ENCODE results near the gene ANTXR1.
"Not testable (repeated sequence)": the region's sequence is repeated elsewhere in the genome, so short reads cannot be mapped to it uniquely, and the experiment has no call there.

Gene ANTXR1

DNA sequence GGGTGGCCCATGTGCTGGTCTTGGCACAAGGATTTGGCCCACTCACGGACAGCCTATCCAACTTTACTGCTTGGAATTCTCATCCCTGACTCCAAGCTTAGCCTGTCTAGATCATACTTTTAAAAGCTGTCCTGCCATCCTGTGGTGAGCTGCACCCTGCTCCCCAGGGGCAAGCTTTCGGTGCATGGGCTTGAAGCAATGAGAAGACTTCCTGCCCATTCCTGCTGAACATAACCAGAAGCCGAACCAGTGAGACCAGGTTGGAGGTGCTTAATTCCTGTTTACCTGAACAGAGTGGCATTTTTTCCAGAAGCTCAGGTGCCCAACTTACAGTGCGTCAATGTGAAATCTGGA lies 154.5 kb downstream of the ANTXR1 start:
- DNase-seq = no peak

GRCh38 chr2:69168144-69168813 lies 155.3 kb downstream of the ANTXR1 start:
- no peak for DNase-seq

- peak; percentile 27 for DNase-seq
Observed at GRCh38 chr2:69168950-69169654, 156.1 kb downstream of the ANTXR1 start.

DNA sequence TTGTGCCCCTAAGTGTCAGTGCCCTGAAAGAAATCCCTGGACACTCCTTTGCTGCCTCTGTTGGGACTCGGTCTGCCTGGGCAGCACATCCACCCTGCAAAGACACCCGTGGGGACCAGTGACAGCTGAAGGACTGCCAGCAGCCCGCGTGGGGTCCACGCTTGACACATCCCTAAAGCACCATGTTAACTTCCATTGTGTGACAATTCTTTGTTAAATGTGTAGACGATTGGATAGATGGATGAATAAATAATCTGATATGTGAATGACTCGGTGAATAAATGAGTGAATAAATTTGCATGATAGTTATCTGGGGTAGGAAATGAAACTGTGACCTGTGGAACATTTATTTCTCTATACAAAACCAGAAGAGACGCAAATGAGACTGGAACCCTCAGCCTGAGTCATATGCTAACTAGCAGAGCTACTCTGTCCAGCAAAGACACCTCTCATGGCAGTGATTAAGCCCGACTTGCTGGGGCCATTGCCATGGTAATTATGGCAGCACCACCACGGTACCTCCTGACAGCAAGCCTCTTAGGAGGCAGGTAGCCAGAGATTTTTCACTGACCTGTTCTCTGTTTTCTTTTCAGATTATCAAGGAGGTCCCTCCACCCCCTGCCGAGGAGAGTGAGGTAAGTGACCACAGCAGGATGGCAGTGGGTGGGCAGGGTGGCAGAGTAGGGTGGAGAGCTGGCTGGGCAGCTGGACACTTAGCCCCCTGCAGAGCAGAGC lies 156.8 kb downstream of the ANTXR1 start:
- DNase-seq = no peak

DNA sequence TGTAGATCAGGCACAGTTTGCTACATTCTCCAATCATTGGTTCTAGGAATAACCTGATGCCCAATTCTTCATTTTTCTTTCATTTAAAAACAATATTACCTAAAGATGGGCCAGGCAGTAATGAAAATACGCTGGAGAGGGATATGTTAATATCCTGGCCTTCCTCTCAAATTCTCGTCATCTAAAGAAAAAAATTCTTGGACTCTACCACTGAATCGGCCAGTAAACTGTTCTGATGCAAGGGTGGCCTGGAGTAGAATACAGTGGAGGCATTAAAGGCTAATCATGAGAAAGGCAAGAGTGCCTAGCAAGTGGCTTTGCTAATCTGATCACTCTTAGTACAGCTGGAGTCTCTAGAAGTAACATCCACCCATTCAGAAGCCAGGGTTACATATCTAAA lies 157.7 kb downstream of the ANTXR1 start:
- no peak for DNase-seq

DNA sequence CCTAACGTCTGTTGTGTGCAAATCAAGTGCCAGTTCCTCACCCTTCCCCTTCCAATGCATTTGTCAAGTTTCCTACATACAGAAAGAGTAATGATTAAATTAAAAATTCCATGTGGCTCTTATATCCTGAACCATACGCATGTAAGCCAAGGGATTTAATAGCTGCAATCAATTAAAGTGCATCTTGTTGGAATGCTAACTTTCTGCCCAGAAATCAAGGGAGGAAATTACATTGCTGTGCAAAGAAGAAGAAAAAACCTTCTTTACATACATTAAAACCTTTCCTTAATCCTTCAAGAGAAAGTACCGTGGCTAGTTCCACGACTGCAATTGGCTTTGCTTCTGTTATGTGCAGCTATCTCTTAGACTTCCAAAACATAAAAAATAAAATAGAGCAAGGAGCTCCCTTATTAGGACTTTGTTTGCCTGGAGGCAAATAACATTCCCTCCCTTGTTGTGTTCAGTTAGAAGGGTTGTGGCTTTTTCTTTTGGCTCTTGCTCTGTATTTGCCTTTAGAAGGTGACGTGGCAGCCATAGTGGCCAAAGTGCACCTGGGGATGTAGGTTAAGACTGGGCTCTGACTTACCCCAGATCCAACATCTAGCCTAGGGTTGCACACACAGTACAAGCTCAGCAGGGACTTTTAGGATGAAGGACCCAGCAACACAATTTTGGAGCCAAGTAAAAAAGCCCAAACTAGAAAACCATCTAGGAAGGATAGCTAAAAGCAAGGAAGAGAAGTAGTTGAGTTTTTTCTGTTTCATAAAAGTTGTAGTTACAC lies 158.3 kb downstream of the ANTXR1 start:
- DNase-seq = no peak

GRCh38 chr2:69171897-69172525 lies 159.0 kb downstream of the ANTXR1 start:
- no peak for DNase-seq

DNA sequence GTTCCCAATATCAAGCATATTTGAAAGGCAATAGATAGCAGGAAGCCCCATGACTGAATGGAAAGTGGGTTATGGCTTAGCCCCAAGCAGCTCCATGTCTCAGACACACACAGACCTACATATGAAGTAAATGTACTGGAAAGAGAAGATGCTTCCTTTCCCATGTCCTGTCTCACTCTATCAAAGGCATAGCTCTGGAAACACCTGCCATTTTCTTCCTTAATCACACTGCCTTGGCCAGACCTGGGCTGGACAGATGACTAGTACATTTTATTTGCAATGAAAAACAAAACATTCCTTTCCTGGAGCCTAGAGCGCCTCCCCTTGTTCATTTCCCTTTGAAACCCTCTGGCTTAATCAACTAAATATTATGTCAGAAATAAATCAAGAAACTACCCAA lies 160.7 kb downstream of the ANTXR1 start:
- DNase-seq = no peak

DNA sequence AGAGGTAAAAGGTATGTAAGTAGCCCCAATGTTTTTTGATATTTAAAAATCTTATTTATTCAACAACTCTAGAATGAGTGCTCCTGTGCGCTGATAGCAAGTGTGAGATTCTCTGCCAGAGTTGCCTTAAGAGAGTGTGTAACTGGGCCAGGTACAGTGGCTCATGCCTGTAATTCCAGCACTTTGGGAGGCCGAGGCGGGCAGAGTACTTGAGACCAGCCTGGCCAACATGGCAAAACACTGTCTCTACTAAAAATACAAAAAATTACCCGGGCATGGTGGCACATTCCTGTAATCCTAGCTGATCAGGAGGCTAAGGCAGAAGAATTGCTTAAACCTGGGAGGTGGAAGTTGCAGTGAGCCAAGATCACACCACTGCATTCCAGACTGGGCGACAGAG lies 161.2 kb downstream of the ANTXR1 start:
- not testable (repeated sequence) for DNase-seq

DNA sequence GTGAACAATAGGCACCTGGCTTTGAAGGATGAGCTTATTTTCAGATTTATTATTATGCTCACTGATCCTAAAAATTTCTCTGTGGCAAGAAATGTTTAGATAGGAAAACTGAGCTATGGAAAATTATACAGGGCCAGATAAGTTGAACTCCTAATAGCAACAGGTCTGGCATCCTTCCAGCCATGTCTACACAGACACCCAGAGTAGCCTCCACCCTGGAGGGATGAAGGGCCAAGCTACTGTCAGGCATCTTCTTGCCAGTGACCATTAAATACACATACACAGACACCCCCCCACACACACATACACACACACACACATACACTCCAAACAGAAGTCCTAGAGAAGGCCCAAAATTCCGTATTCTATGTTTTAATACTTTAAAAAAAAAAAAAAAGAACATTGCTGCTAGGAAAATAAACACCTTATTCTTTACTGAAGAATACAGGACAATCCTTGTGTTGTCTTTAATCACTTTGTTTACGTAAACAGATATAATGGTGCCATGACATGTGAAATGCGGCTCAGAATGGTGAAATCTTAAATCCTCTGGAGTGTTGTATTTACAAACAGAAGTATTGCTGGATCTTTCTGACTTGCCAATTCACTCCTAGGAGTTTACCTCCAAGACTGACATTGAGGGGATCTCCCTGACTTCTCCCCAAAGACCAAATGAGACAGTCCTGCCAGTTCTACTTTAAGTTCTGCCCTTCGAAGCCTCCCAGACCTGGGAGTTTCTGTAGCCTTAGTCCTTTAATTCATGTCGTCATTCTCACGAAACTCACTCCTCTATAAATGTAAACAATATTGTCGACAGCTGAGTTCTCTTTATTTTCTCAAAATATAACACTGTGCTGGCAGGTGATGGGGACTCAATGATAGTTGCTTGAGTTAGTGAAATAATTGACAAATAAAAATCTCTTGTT lies 163.1 kb downstream of the ANTXR1 start:
- DNase-seq = no peak

DNA sequence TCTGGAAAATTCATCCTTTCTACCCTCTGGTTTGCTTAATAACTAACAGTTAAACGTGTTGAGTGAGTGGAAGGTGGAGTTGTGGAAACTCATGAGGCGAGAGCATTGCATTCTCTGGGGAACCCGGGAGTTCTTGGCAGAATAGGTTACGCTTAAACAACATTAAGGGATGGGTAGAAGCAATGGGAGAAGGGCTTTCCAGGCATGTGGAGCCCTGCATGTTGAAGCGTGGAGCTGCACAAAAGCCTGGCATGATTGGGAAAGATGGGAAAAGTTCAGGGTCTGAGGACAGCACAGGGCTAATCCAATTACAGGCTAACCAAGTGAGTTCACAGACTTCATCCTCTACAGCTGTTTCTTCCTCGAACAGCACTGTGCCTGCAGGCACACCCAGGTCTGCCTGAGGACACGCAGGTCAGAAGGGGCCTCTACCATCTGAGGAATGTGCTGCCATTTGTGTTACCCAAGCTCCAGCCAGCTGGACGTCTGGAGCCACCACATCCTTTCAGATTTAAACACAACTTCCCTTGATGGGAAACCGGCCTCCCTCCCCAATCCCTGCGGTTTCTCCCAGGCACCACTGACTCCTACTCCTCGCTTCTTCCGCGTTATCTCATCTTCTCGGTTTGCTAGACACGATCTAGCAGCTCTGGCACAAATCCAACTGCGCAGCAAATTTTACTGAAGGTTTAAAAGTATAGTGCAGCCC lies 164.2 kb downstream of the ANTXR1 start:
- no peak for DNase-seq

- no peak for DNase-seq
Observed at GRCh38 chr2:69177785-69178636, 165.0 kb downstream of the ANTXR1 start.

- no peak for DNase-seq
Observed at GRCh38 chr2:69178756-69179155, 165.8 kb downstream of the ANTXR1 start.

- no peak for DNase-seq
Observed at GRCh38 chr2:69180227-69180626, 167.2 kb downstream of the ANTXR1 start.

DNA sequence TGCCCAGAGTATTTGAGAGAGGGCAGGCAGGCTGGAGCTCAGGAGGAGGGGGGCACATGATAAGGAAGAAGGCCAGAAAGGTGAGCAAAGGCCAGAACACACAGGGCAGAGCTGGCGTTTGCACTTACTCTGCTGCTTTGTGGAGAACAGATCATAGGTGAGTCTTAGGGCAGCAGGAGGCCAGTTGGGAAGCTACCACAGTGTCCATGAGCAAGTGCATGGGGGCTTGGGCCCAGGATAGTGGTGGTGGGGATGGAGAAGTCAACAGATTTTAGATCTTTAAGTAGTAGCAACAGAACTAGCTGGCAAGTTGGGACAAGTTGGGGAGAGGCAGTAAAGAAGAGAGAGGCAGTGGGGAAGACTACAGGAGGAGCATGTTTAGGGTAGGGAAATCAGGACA lies 168.0 kb downstream of the ANTXR1 start:
- no peak for DNase-seq

DNA sequence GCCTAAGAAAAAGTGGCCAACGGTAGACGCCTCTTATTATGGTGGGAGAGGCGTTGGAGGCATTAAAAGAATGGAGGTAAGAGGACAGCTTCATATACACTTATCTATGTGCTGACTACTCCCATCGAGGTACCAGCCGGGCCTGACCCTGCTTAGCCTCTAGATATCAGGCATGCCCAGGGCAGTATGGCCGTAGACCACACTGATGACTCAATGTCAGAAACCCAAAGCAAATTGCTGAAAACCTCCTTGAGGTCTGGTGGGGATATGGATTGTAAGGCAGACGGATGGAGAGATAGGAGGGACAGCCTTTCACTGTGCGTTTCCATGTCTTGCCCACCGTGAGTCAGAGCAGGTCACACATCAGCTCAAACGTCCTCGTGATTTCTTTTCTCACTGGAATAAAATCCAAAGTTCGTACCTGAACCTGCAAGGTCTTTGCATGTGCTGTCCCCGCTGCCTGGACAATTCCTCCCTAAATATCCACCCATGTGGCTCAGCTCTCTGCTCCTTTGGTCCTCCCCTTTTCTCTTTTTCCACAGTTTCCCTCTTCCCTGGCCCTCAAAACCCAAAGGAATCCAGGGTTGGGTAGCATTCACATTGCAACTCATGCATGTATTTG lies 168.9 kb downstream of the ANTXR1 start:
- no peak for DNase-seq

GRCh38 chr2:69183659-69184058 lies 170.7 kb downstream of the ANTXR1 start:
- DNase-seq = no peak

DNA sequence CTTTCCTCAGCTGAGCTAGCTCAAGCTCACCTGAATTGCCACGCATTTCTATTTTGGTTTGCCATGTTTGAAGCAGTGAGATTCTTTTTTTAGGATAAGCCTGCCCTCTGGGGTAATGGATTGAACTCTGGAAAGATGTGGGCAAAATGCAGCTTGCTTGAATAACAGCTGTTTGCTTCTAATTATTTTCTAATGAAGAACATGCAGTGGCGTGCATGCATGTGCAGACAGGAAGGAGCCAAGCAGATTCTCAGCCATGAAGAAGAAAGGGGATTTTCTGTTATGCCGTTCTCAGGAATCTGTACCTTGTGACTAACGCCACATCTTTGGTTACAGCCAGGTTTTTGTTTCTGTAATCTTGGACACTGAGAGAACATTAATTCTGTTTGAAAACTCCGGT lies 171.2 kb downstream of the ANTXR1 start:
- no peak for DNase-seq

GRCh38 chr2:69185807-69186206 lies 172.8 kb downstream of the ANTXR1 start:
- peak; percentile 12 for DNase-seq

DNA sequence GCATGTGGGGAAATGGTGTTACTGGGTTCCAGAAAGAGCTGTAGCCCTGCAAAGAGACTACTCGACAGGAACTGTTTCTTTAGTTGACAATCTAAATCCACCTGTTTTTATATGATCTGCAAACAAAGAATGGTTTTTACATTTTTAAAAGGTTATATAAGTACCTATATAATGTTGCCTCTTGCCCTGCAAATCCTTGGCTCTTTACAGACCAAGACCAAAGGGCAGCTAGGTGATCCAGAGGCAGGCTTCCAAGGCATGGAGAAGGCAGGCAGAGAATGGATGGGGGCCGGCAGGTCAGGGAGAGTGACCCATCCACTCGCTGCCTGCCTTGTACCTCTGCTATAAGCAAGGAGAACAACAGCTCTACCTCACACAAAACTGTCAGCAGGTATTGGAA lies 173.6 kb downstream of the ANTXR1 start:
- DNase-seq = no peak
